CD8-positive, alpha-beta memory T cell (primary cell): ENCODE measurements around the gene AK1. TPM values are rescaled to one million over a fixed set of nuclear protein-coding genes. Genes with fewer than 3 reads are reported as not detected.

ENCODE experiments used
- CTCF ChIA-PET: fragments of 350-600 bp; sonication (Branson Sonifier 250); formaldehyde crosslinking; loops from one replicate; lab custom pipeline; 2021; ENCODE audit warnings: antibody characterized with exemption; lab: Charles Lee
- POLR2A ChIA-PET: fragments of 350-600 bp; sonication (Branson Sonifier 250); formaldehyde crosslinking; loops from one replicate; lab custom pipeline; 2021; ENCODE audit warnings: antibody characterized with exemption; lab: Charles Lee
- DNase-seq, 5 donors: peaks; one replicate each; pipeline versions ENCODE4 v3.0.0 to v3.0.0-alpha.2; 2020 to 2022; ENCODE audit warnings: mixed read lengths in 1 of 5
- H3K27ac ChIP-seq: one replicate; pipeline ENCODE4 v1.7.0; 2013; ENCODE audit warnings: low read depth, mild to moderate bottlenecking, low read length, moderate library complexity
- H3K27me3 ChIP-seq: 2 replicates; pipeline ENCODE4 v1.7.0; 2013; ENCODE audit warnings: low read length, mild to moderate bottlenecking; ENCODE audit not compliant: insufficient read depth, poor library complexity, severe bottlenecking
- H3K36me3 ChIP-seq: 2 replicates; pipeline ENCODE4 v1.7.0; 2013; ENCODE audit warnings: mild to moderate bottlenecking, low read length, moderate library complexity; ENCODE audit not compliant: insufficient read depth
- H3K4me1 ChIP-seq: 2 replicates; pipeline ENCODE4 v1.7.0; 2013; ENCODE audit warnings: mild to moderate bottlenecking, low read length, moderate library complexity; ENCODE audit not compliant: insufficient read depth
- H3K4me3 ChIP-seq: 2 replicates; pipeline ENCODE4 v1.7.0; 2013; ENCODE audit warnings: mild to moderate bottlenecking, low read length
- H3K9me3 ChIP-seq: 2 replicates; pipeline ENCODE4 v1.7.0; 2013; ENCODE audit warnings: mild to moderate bottlenecking, low read length
- H3K27ac Mint-ChIP-seq, 8 donors: one replicate each; pipeline ENCODE4 v1.8.0; 2020 to 2021; ENCODE audit warnings: mixed read lengths in 8 of 8, mild to moderate bottlenecking in 6 of 8, inconsistent platforms in 3 of 8, moderate library complexity in 3 of 8
- H3K27me3 Mint-ChIP-seq, 2 donors: one replicate each; pipeline ENCODE4 v1.8.0; 2020 to 2021; ENCODE audit warnings: mixed read lengths in 2 of 2, mild to moderate bottlenecking in 1 of 2, moderate library complexity in 1 of 2
- H3K36me3 Mint-ChIP-seq, 3 donors: one replicate each; pipeline ENCODE4 v1.8.0; 2020 to 2021; ENCODE audit warnings: mixed read lengths in 3 of 3, inconsistent platforms in 1 of 3, mild to moderate bottlenecking in 1 of 3
- H3K4me1 Mint-ChIP-seq, 3 donors: one replicate each; pipeline ENCODE4 v1.8.0; 2020 to 2021; ENCODE audit warnings: mixed read lengths in 3 of 3, inconsistent platforms in 1 of 3, mild to moderate bottlenecking in 1 of 3
- H3K4me3 Mint-ChIP-seq, 7 donors: one replicate each; pipeline ENCODE4 v1.8.0; 2020 to 2021; ENCODE audit warnings: mixed read lengths in 7 of 7, mild to moderate bottlenecking in 6 of 7, moderate library complexity in 4 of 7, inconsistent platforms in 2 of 7
- H3K9me3 Mint-ChIP-seq, 5 donors: one replicate each; pipeline ENCODE4 v1.8.0; 2020 to 2022; ENCODE audit warnings: mixed read lengths in 5 of 5, mild to moderate bottlenecking in 3 of 5, moderate library complexity in 2 of 5, inconsistent platforms in 1 of 5
- polyA plus RNA-seq: library from polyadenylated mRNA; unstranded; fragments of 300-500 nt; fragmentation: Illumina TruSeq; gene quantifications from one replicate; pipeline ENCODE4 v1.2.3, GENCODE V29; 2021
- total RNA-seq, 2 experiments: library from RNA; stranded (reverse); gene quantifications; one replicate each; pipeline ENCODE4 v1.2.3, GENCODE V29; 2021

AK1 gene, protein sequence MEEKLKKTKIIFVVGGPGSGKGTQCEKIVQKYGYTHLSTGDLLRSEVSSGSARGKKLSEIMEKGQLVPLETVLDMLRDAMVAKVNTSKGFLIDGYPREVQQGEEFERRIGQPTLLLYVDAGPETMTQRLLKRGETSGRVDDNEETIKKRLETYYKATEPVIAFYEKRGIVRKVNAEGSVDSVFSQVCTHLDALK
- total RNA-seq, result 10 to 100 TPM; 15.8 to 20.0 TPM
- 0.23 TPM for polyA plus RNA-seq

DNA sequence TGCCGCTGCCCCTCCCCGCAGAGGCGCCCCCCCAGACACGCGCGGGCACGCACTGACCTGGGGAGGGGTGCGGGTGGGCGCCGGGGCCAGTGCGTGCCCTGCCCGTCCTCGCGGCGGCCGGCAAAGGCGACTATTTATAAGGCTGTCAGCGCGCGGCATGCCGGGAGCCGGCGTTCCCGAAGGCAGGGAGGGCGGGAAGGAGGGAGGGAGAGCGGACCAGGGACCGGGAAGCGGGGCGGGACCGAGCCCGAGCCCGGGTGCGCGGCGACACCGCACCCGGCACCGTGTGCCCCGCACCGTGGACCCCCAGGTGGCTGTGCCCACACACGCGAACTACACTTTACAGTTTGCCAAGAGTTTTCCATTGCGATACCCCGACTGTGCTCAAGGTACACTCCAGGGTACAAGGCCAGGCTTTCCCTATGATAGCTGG lies at the start of gene AK1:
AK1 (minus strand) TSS at position 110 of the 433 bp plus-strand sequence. CDS start 3,058 bp downstream, outside the sequence.
- ChIA-PET CTCF (interaction anchor here (1.6 to 1.7 kb wide), 2 partner anchors 10 to 143 kb away, joined by 3 to 5 read pairs; partner anchors contain the start of gene TOR2A), POLR2A (no interaction called here)
- H3K27ac ChIP-seq, result no peak within 1 kb of the TSS
- no peak within 1 kb of the TSS for H3K4me3 ChIP-seq
- no peaks in the 10 kb centered on the region for H3K9me3 ChIP-seq
- H3K4me1 Mint-ChIP-seq, result peaks cover 2 to 17% (median 4%) of the 10 kb centered on the region in 3 donors
- peaks cover 1 to 6% (median 4%) of the 10 kb centered on the region in 3 donors for H3K36me3 Mint-ChIP-seq
- H3K36me3 ChIP-seq, result no peaks in the 10 kb centered on the region
- peak within 1 kb of the TSS in 4 of 7 donors; percentile 26 to 51 (median 38) for H3K4me3 Mint-ChIP-seq
- DNase-seq, result no peak
- H3K27me3 Mint-ChIP-seq, result peaks cover 0 to 5% of the 10 kb centered on the region in 2 donors
- H3K27me3 ChIP-seq, result no peaks in the 10 kb centered on the region
- peak within 1 kb of the TSS in 1 of 8 donors; percentile 88 for H3K27ac Mint-ChIP-seq
- H3K4me1 ChIP-seq, result peaks cover 5% of the 10 kb centered on the region
- no peaks in the 10 kb centered on the region for H3K9me3 Mint-ChIP-seq

DNA sequence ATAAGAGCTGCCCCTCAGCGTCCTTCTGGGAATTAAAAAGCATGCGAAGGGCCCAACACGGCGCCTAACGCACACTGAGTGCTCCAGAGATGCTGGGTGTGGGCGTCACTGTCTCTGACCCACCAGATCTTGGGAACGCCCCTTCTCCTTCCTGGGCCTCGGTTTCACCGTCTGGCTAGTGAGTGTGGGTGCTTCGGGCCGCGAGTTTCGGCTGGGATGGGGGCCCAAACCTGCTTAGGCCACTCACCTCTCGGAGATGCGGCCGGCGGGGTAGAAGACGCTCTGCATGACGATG lies 49.4 kb upstream of the AK1 start:
- ChIA-PET CTCF (no interaction called here), POLR2A (no interaction called here)
- no peak for DNase-seq
- no peak overlapping the region for H3K27ac ChIP-seq
- Mint-ChIP-seq H3K4me1 (peaks cover 13 to 49% (median 21%) of the 10 kb centered on the region in 3 donors), H3K27me3 (peaks cover 0 to 4% of the 10 kb centered on the region in 2 donors), H3K4me3 (peak overlapping the region; percentile 54 to 83 (median 68)), H3K27ac (peak overlapping the region in 1 of 8 donors; percentile 70), H3K36me3 (no peaks in the 10 kb centered on the region), H3K9me3 (no peaks in the 10 kb centered on the region)
- H3K4me3 ChIP-seq, result peak overlapping the region; percentile 56
- H3K9me3 ChIP-seq, result no peaks in the 10 kb centered on the region
- H3K4me1 ChIP-seq, result peaks cover 42% of the 10 kb centered on the region
- no peaks in the 10 kb centered on the region for H3K27me3 ChIP-seq
- no peaks in the 10 kb centered on the region for H3K36me3 ChIP-seq

DNA sequence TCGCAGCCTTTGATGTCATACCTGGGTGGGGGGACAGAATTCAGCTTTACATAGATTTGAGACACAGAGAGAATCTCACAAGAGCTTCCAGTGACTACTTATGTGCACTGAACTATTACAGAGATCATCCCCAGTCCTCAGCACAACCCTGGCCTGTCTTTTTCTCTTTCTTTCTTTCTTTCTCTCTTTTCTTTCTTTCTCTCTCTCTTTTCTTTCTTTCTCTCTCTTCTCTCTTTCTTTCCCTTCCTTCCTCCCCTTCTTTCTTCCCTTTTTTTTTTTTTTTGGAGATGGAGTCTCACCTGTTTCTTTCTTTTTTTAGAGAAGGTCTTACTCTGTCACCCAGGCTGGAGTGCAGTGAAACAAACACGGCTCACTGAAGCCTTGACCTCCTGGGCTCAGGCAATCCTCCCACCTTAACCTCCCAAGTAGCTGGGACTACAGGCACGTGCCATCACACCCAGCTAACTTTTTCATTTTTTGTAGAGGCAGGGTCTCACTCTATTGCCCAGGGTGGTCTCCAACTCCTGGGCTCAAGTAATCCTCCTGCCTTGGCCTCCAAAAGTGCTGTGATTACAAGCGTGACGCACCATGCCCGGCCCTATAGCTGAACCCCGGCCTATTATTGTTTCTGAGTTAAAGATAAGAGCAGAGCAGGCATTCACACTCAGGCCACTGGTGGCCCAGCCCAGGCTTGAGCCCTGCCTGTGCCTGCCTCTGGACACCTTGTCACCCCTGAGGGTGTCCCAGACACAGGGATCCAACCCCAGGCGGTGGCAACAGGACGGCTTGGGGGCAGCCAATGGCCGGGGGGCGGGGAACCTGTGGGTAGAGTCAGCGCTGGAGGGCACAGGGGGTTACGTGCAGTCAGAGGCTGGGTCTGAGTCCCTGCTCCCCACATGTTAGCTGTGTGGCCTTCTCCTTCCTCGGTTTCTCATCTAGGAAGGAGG lies 48.8 kb upstream of the AK1 start:
- CTCF ChIA-PET, result interaction anchor here (1.4 to 8.1 kb wide), 3 partner anchors 57 to 191 kb away, joined by 3 to 68 read pairs (median 12); partner anchors contain the start of gene TOR2A
- Histone ChIP-seq H3K4me3 (peak overlapping the region; percentile 56), H3K27me3 (no peaks in the 10 kb centered on the region), H3K9me3 (no peaks in the 10 kb centered on the region), H3K36me3 (no peaks in the 10 kb centered on the region), H3K27ac (no peak overlapping the region), H3K4me1 (peaks cover 43% of the 10 kb centered on the region)
- Mint-ChIP-seq H3K36me3 (no peaks in the 10 kb centered on the region), H3K4me1 (peaks cover 13 to 50% (median 21%) of the 10 kb centered on the region in 3 donors), H3K27ac (peak overlapping the region in 1 of 8 donors; percentile 85), H3K27me3 (peaks cover 0 to 4% of the 10 kb centered on the region in 2 donors), H3K4me3 (peak overlapping the region in 5 of 7 donors; percentile 55 to 75 (median 66)), H3K9me3 (no peaks in the 10 kb centered on the region)
- POLR2A ChIA-PET, result interaction anchor here (0.5 kb wide), 1 partner anchor 13 kb away, joined by 3 read pairs; no protein-coding TSS in a partner anchor
- no peak for DNase-seq

DNA sequence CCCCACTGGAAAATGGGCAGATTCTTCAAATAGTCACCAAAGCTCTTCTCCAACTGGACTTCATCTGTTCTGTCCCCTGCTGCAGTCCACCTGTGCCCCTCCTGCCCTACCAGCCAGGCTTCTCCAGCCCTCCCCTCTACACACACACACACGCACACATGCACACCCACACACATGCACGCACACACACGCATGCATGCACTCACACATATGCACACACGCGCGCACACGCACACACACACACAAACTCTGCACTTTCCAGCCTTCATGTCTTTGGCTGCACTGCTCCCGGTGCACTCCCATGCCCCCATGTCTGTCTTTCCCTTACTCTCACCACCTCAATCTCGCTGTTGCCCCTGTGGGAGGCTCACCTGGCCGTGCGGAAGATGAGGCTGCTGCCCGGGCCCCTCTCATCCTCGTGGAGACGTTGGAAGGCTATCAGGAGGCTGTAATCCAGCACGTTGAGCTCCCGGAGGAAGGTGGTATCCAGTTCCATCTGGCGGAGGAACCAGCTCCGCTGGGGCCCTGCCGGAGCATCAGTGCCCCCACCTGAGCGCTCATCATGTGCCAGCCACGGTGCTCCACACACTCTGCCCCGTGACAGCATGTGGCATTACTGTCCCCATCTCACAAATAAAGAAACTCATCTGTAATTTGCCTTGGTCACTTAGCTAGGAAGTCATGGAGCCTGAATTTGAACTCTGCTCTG lies 47.4 kb upstream of the AK1 start:
- H3K9me3 ChIP-seq, result no peaks in the 10 kb centered on the region
- H3K4me3 ChIP-seq, result no peak overlapping the region
- H3K36me3 ChIP-seq, result no peaks in the 10 kb centered on the region
- Mint-ChIP-seq H3K36me3 (no peaks in the 10 kb centered on the region), H3K4me1 (peaks cover 5 to 41% (median 15%) of the 10 kb centered on the region in 3 donors), H3K27me3 (peaks cover 0 to 8% of the 10 kb centered on the region in 2 donors), H3K27ac (peak overlapping the region in 5 of 8 donors; percentile 11 to 87 (median 73)), H3K9me3 (no peaks in the 10 kb centered on the region), H3K4me3 (no peak overlapping the region)
- CTCF ChIA-PET, result interaction anchor here (0.8 to 8.1 kb wide), 5 partner anchors 8 to 193 kb away, joined by 3 to 68 read pairs (median 3); partner anchors contain the start of gene TOR2A
- H3K4me1 ChIP-seq, result peaks cover 39% of the 10 kb centered on the region
- H3K27me3 ChIP-seq, result no peaks in the 10 kb centered on the region
- POLR2A ChIA-PET, result no interaction called here
- no peak overlapping the region for H3K27ac ChIP-seq
- no peak for DNase-seq

DNA sequence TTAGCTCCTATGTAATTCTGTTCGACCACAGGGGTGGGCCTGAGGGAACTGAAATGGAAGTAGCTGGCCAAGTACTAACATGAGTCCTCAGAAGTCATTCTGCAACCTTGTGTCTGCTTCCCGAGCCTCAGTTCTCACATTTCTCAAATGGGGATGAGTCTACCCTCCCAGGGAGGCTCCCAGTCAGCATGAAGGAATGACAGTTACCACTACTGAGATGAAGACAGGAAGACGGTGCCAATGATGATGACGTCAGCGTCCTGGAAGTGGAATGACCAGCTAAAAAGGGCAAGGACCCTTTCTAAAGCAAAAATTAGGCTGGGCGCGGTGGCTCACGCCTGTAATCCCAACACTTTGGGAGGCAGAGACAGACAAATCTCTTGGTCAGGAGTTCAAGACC lies 46.3 kb upstream of the AK1 start:
- H3K4me1 ChIP-seq, result peaks cover 40% of the 10 kb centered on the region
- Mint-ChIP-seq H3K4me3 (peak overlapping the region in 1 of 7 donors; percentile 51), H3K27ac (no peak overlapping the region), H3K4me1 (peaks cover 9 to 39% (median 21%) of the 10 kb centered on the region in 3 donors), H3K27me3 (peaks cover 0 to 8% of the 10 kb centered on the region in 2 donors), H3K36me3 (no peaks in the 10 kb centered on the region), H3K9me3 (no peaks in the 10 kb centered on the region)
- no peaks in the 10 kb centered on the region for H3K36me3 ChIP-seq
- DNase-seq, result no peak
- no peaks in the 10 kb centered on the region for H3K9me3 ChIP-seq
- no peak overlapping the region for H3K4me3 ChIP-seq
- POLR2A ChIA-PET, result no interaction called here
- H3K27ac ChIP-seq, result no peak overlapping the region
- CTCF ChIA-PET, result interaction anchor here (1.0 to 8.1 kb wide), 6 partner anchors 9 to 334 kb away, joined by 3 to 68 read pairs (median 8); partner anchors contain the start of gene TOR2A
- H3K27me3 ChIP-seq, result no peaks in the 10 kb centered on the region

DNA sequence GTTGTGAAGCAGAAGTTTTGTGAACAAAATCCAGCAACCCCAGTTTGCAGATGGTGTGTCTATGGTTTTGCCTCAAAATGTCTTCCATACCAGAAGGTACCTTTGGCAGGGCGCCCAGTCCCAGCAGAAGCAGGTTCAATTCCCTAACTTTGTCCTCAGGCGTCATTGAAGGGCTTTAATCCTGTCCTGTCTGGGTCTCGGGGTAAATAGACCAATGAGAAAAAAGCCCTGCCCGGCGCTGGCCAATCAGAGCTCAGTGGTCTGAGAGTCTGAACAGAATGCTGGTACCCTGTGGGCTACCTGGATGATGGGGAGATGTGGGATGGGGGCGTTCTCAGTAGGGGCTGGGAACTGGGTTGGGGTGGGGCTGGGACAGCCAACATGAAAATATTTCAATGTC lies 45.6 kb upstream of the AK1 start:
- Mint-ChIP-seq H3K36me3 (no peaks in the 10 kb centered on the region), H3K4me1 (peaks cover 15 to 41% (median 24%) of the 10 kb centered on the region in 3 donors), H3K9me3 (no peaks in the 10 kb centered on the region), H3K4me3 (no peak overlapping the region), H3K27me3 (peaks cover 0 to 5% of the 10 kb centered on the region in 2 donors), H3K27ac (no peak overlapping the region)
- H3K4me3 ChIP-seq, result no peak overlapping the region
- no peaks in the 10 kb centered on the region for H3K9me3 ChIP-seq
- DNase-seq, result no peak
- peaks cover 40% of the 10 kb centered on the region for H3K4me1 ChIP-seq
- no peaks in the 10 kb centered on the region for H3K36me3 ChIP-seq
- no peak overlapping the region for H3K27ac ChIP-seq
- H3K27me3 ChIP-seq, result no peaks in the 10 kb centered on the region
- ChIA-PET CTCF (interaction anchor here (1.0 to 8.1 kb wide), 10 partner anchors 14 to 708 kb away, joined by 3 to 68 read pairs (median 6); partner anchors contain the start of gene TOR2A), POLR2A (no interaction called here)

DNA sequence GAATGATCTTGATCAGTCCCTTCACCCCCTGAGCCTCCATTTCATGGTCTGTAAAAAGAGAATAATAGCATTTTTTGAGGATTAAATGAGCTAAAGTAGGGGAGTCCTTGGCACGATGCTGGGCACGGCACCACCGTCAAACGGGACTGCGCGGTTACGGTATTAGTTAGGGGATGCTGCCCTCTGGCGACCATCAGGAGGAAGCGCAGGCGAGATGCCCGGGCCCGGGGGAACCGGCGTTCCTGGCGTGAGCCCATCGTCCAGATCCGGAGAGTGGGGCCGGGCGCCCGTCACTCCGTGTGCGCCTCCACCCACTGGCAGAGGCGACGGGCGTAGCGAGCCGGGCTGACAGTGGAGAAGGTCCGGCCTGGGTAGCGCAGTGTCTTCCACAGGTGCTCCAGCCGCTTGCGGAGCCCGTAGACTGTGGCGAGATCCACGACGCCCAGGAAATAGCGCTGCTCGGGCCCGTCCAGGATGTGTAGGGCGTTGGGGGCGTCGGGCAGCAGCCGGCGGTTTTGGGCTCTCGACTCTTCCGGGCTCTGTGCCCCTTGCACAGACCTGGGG lies 44.2 kb upstream of the AK1 start:
- H3K4me1 ChIP-seq, result peaks cover 42% of the 10 kb centered on the region
- ChIA-PET POLR2A (interaction anchor here (0.6 to 1.0 kb wide), 4 partner anchors 15 to 231 kb away, joined by 3 to 9 read pairs (median 4); partner anchors contain the start of gene TOR2A), CTCF (interaction anchor here (0.6 to 8.1 kb wide), 45 partner anchors 8 to 502 kb away, joined by 3 to 68 read pairs (median 5); partner anchors contain the start of genes CDK9, DPM2, FPGS and PIP5KL1)
- H3K27me3 ChIP-seq, result no peaks in the 10 kb centered on the region
- H3K9me3 Mint-ChIP-seq, result no peaks in the 10 kb centered on the region
- peaks cover 0 to 4% of the 10 kb centered on the region in 2 donors for H3K27me3 Mint-ChIP-seq
- peak overlapping the region in 6 of 7 donors; percentile 11 to 62 (median 33) for H3K4me3 Mint-ChIP-seq
- no peaks in the 10 kb centered on the region for H3K36me3 ChIP-seq
- no peaks in the 10 kb centered on the region for H3K9me3 ChIP-seq
- DNase-seq, result peak; percentile 68 to 81 (median 75)
- H3K36me3 Mint-ChIP-seq, result no peaks in the 10 kb centered on the region
- no peak overlapping the region for H3K27ac ChIP-seq
- peak overlapping the region in 6 of 8 donors; percentile 23 to 60 (median 52) for H3K27ac Mint-ChIP-seq
- H3K4me3 ChIP-seq, result peak overlapping the region; percentile 17
- H3K4me1 Mint-ChIP-seq, result peaks cover 25 to 40% (median 28%) of the 10 kb centered on the region in 3 donors
